ENCODE results near the gene SEC11A. TPM values are rescaled to one million over a fixed set of nuclear protein-coding genes. Genes with fewer than 3 reads are reported as not detected.

Gene SEC11A
- total RNA-seq, 3 donors from 2014 or later (not counting 1 experiment from before 2014, with no cell fraction given) = 78.7 to 89.3 (median 81.8) TPM

DNA sequence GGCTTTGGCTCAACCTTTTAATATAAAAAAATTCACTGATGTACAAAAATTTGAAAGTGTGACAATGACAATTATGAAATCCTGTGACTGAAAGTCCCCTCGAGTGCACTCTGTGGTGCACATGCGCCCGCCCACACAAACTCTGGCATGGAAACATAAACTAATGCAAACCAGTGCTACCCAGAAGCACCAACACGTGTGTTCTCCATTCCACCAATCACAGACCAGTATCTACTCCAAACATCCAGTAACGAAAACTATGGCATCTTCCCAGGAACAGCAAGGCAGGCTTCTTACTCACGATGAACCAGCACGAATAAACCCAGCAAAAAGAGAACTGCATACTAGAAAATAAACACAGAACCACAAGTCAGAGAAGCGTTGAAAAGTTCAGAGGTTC, 46.2 kb downstream of the SEC11A start:
- DNase-seq (no peak), ATAC-seq (no peak)
- Histone ChIP-seq H3K36me3 (ENCODE audit: control insufficient read depth, insufficient read depth, low read length) (peaks cover 39% of the 10 kb centered on the region), H3K4me1 (ENCODE audit: control insufficient read depth, insufficient read depth, low read length) (no peaks in the 10 kb centered on the region), H3K27ac (ENCODE audit: low read length) (no peak overlapping the region), H3K4me3 (ENCODE audit: low read length) (no peak overlapping the region), H3K27me3 (ENCODE audit: control insufficient read depth, insufficient read depth, low read length) (no peaks in the 10 kb centered on the region), H3K9me3 (ENCODE audit: control insufficient read depth, insufficient read depth, low read length) (no peaks in the 10 kb centered on the region)
- Mint-ChIP-seq H3K4me1 (no peaks in the 10 kb centered on the region), H3K4me3 (no peak overlapping the region), H3K36me3 (no peaks in the 10 kb centered on the region), H3K27ac (no peak overlapping the region), H3K27me3 (ENCODE audit: low read depth in 2 of 2) (no peaks in the 10 kb centered on the region), H3K9me3 (no peaks in the 10 kb centered on the region)
- intact Hi-C loops (cut with micrococcal nuclease) = no loop called here
- WGBS (ENCODE audit: insufficient coverage) = 91% methylated on average over 7 of the region's 8 CpGs
- TF ChIP-seq CTCF (IDR thresholded peaks at IDR 0.05) = no peak

DNA sequence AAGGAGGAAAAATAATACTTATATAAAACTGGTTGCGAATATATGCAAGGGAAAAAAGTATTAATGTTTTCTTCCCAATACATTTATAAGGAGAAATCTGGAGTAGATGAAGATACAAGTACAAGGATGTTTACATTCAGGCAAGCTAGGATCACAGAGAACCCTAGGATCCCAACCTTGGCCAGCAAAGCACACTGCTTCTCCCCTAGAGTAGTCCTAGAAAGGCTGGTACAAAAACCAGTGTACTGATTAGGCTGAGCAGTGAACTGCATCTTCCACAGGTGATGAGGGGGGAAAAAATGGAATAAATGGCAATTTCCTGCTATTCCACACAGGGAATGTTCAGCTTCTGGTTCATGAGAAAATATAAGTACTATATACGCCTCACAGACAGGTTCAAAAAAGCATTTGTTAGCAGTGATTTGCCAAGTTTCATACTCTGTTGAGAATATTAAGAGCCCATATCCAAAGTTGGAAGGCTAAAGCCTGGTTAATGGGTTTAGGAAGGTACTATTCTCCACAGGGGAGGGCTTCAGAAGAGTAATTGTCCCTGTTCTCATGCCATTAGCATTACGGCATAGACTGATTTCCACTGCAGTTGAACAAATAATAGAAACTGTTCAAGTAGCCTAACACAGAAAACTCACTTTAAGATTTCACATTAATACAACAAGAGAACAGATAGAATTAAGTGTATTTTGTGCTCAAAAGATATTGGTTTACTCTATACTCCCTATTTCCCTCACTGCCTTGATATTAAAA, 47.5 kb downstream of the SEC11A start:
- H3K27ac ChIP-seq (ENCODE audit: low read length) = no peak overlapping the region
- intact Hi-C loops (cut with micrococcal nuclease) = no loop called here
- H3K9me3 Mint-ChIP-seq = no peaks in the 10 kb centered on the region
- no peaks in the 10 kb centered on the region for H3K9me3 ChIP-seq (ENCODE audit: control insufficient read depth, insufficient read depth, low read length)
- no peak overlapping the region for H3K27ac Mint-ChIP-seq
- H3K36me3 ChIP-seq (ENCODE audit: control insufficient read depth, insufficient read depth, low read length) = peaks cover 35% of the 10 kb centered on the region
- no peaks in the 10 kb centered on the region for H3K4me1 Mint-ChIP-seq
- no peaks in the 10 kb centered on the region for H3K27me3 ChIP-seq (ENCODE audit: control insufficient read depth, insufficient read depth, low read length)
- 100% methylated on average over 1 of the region's 3 CpGs for WGBS (ENCODE audit: insufficient coverage)
- DNase-seq (no peak), ATAC-seq (no peak)
- H3K4me1 ChIP-seq (ENCODE audit: control insufficient read depth, insufficient read depth, low read length) = no peaks in the 10 kb centered on the region
- no peaks in the 10 kb centered on the region for H3K36me3 Mint-ChIP-seq
- no peaks in the 10 kb centered on the region for H3K27me3 Mint-ChIP-seq (ENCODE audit: low read depth in 2 of 2)
- H3K4me3 ChIP-seq (ENCODE audit: low read length) = no peak overlapping the region
- no peak overlapping the region for H3K4me3 Mint-ChIP-seq
- no peak for TF ChIP-seq CTCF (IDR thresholded peaks at IDR 0.05)

DNA sequence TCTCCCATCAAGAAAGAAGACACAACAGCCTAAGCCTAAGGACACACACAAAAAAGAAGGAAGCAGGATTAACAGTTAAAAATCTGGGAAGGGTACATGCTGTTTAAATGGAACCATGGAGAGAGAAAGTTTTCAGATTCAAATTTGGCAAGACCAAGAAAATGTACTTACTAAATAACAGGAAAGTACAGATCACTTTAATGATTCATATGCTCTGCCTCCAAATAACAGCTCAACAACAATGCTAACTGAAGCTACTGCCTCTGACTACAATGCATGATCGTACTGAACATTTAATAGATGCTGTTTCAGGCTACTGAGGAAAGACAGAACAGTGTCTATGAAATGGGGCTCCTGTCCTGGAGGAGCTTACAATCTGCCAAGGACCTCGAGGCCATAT, 49.6 kb downstream of the SEC11A start:
- no peak for TF ChIP-seq CTCF (IDR thresholded peaks at IDR 0.05)
- no peaks in the 10 kb centered on the region for H3K9me3 Mint-ChIP-seq
- no peak overlapping the region for H3K4me3 Mint-ChIP-seq
- H3K4me1 ChIP-seq (ENCODE audit: control insufficient read depth, insufficient read depth, low read length) = no peaks in the 10 kb centered on the region
- H3K36me3 Mint-ChIP-seq = no peaks in the 10 kb centered on the region
- H3K27ac Mint-ChIP-seq = peak overlapping the region in 1 of 2 donors; percentile 1
- no peaks in the 10 kb centered on the region for H3K4me1 Mint-ChIP-seq
- H3K9me3 ChIP-seq (ENCODE audit: control insufficient read depth, insufficient read depth, low read length) = no peaks in the 10 kb centered on the region
- ATAC-seq = no peak
- H3K27me3 ChIP-seq (ENCODE audit: control insufficient read depth, insufficient read depth, low read length) = no peaks in the 10 kb centered on the region
- WGBS (ENCODE audit: insufficient coverage) = 87% methylated on average over 2 of the region's 2 CpGs
- DNase-seq = no peak
- intact Hi-C loops (cut with micrococcal nuclease) = no loop called here
- no peak overlapping the region for H3K27ac ChIP-seq (ENCODE audit: low read length)
- no peaks in the 10 kb centered on the region for H3K27me3 Mint-ChIP-seq (ENCODE audit: low read depth in 2 of 2)
- no peak overlapping the region for H3K4me3 ChIP-seq (ENCODE audit: low read length)
- H3K36me3 ChIP-seq (ENCODE audit: control insufficient read depth, insufficient read depth, low read length) = peaks cover 29% of the 10 kb centered on the region

- peak overlapping the region in 1 of 2 donors; percentile 41 for H3K27ac Mint-ChIP-seq
- no peak for TF ChIP-seq CTCF (IDR thresholded peaks at IDR 0.05)
Measured at GRCh38 chr15:84661001-84661400, 54.9 kb downstream of the SEC11A start.

More at GRCh38 chr15:84661001-84661400, 54.9 kb downstream of the SEC11A start:
- H3K36me3 Mint-ChIP-seq = no peaks in the 10 kb centered on the region
- peaks cover 21 to 32% of the 10 kb centered on the region in 2 donors for H3K4me1 Mint-ChIP-seq
- intact Hi-C loops (cut with micrococcal nuclease) = no loop called here
- Histone ChIP-seq H3K4me3 (ENCODE audit: low read length) (no peak overlapping the region), H3K4me1 (ENCODE audit: control insufficient read depth, insufficient read depth, low read length) (peaks cover 16% of the 10 kb centered on the region), H3K9me3 (ENCODE audit: control insufficient read depth, insufficient read depth, low read length) (no peaks in the 10 kb centered on the region), H3K36me3 (ENCODE audit: control insufficient read depth, insufficient read depth, low read length) (peaks cover 7% of the 10 kb centered on the region), H3K27me3 (ENCODE audit: control insufficient read depth, insufficient read depth, low read length) (no peaks in the 10 kb centered on the region), H3K27ac (ENCODE audit: low read length) (no peak overlapping the region)
- WGBS (ENCODE audit: insufficient coverage) = 97% methylated on average over 10 of the region's 10 CpGs
- no peak for DNase-seq
- ATAC-seq = no peak
- no peaks in the 10 kb centered on the region for H3K27me3 Mint-ChIP-seq (ENCODE audit: low read depth in 2 of 2)
- H3K9me3 Mint-ChIP-seq = no peaks in the 10 kb centered on the region
- H3K4me3 Mint-ChIP-seq = no peak overlapping the region

All from natural killer cell (primary cell).